ENCODE data around the gene ARHGAP15.
A peak's percentile ranks its signal among the peaks of the same experiment; 100 is the strongest.

The ARHGAP15 gene

GRCh38 chr2:143152637-143153036, 23.4 kb downstream of the ARHGAP15 start:
- H3K36me3 ChIP-seq (ENCODE audit: control insufficient read depth, low read length), result peaks cover 29% of the 10 kb centered on the region
- peak overlapping the region; percentile 63 for H3K4me3 ChIP-seq (ENCODE audit: low read length)
- TF ChIP-seq EZH2phosphoT487 (IDR thresholded peaks at IDR 0.05; ENCODE audit: borderline replicate concordance, low read length) (no peak), CTCF (IDR thresholded peaks at IDR 0.05; ENCODE audit: low read depth, low read length, poor library complexity, severe bottlenecking) (no peak)
- H3K27me3 ChIP-seq (ENCODE audit: control insufficient read depth, low read length), result no peaks in the 10 kb centered on the region
- peak overlapping the region; percentile 71 for H3K27ac ChIP-seq (ENCODE audit: low read depth, low read length)
- peaks cover 24% of the 10 kb centered on the region for H3F3A ChIP-seq (ENCODE audit: control insufficient read depth, insufficient read depth)
- no peaks in the 10 kb centered on the region for H3K9me2 ChIP-seq (replicated peaks; ENCODE audit: control insufficient read depth, low read length)
- H3K4me2 ChIP-seq (ENCODE audit: low read length), result peak overlapping the region; percentile 76
- H4K20me1 ChIP-seq (ENCODE audit: control insufficient read depth, insufficient read depth, low read depth, low read length), result no peaks in the 10 kb centered on the region
- peaks cover 99% of the 10 kb centered on the region for H3K4me1 ChIP-seq (ENCODE audit: control insufficient read depth, low read length)
- H3K79me2 ChIP-seq (ENCODE audit: control insufficient read depth, low read length), result peaks cover 82% of the 10 kb centered on the region
- no peaks in the 10 kb centered on the region for H3K9me3 ChIP-seq (ENCODE audit: control insufficient read depth, insufficient read depth, low read length)

GRCh38 chr2:143155661-143156060, 26.4 kb downstream of the ARHGAP15 start:
- H3K9me2 ChIP-seq (replicated peaks; ENCODE audit: control insufficient read depth, low read length), result no peaks in the 10 kb centered on the region
- no peak for TF ChIP-seq CTCF (IDR thresholded peaks at IDR 0.05; ENCODE audit: low read depth, low read length, poor library complexity, severe bottlenecking)
- TF ChIP-seq EZH2phosphoT487 (IDR thresholded peaks at IDR 0.05; ENCODE audit: borderline replicate concordance, low read length), result no peak
- H3K4me2 ChIP-seq (ENCODE audit: low read length), result peak overlapping the region; percentile 63
- H4K20me1 ChIP-seq (ENCODE audit: control insufficient read depth, insufficient read depth, low read depth, low read length), result no peaks in the 10 kb centered on the region
- peaks cover 22% of the 10 kb centered on the region for H3F3A ChIP-seq (ENCODE audit: control insufficient read depth, insufficient read depth)
- H3K79me2 ChIP-seq (ENCODE audit: control insufficient read depth, low read length), result peaks cover 79% of the 10 kb centered on the region
- peak overlapping the region; percentile 35 for H3K4me3 ChIP-seq (ENCODE audit: low read length)
- no peaks in the 10 kb centered on the region for H3K9me3 ChIP-seq (ENCODE audit: control insufficient read depth, insufficient read depth, low read length)
- peaks cover 29% of the 10 kb centered on the region for H3K36me3 ChIP-seq (ENCODE audit: control insufficient read depth, low read length)
- H3K27me3 ChIP-seq (ENCODE audit: control insufficient read depth, low read length), result no peaks in the 10 kb centered on the region
- peaks cover 92% of the 10 kb centered on the region for H3K4me1 ChIP-seq (ENCODE audit: control insufficient read depth, low read length)
- peak overlapping the region; percentile 23 for H3K27ac ChIP-seq (ENCODE audit: low read depth, low read length)

DNA sequence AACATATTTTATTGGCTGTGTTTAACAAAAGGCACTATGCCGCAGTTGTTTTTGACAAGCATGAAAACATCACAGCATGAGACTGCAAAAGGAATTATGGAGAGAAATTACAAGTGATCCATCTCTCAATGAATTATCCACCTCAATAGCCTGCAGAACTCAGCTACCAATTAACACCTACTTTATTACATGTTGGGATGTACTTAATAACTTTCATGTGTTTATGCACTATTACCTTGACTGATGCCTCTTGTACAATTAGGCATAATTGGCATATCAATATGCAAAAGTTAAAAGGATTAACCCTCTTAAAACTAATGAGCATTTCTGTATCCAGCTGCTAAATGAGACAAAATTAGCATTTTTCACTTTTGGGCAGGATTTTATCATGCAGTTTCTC, 27.8 kb downstream of the ARHGAP15 start:
- H3K4me2 ChIP-seq (ENCODE audit: low read length), result peak overlapping the region; percentile 63
- H4K20me1 ChIP-seq (ENCODE audit: control insufficient read depth, insufficient read depth, low read depth, low read length), result no peaks in the 10 kb centered on the region
- peaks cover 66% of the 10 kb centered on the region for H3K79me2 ChIP-seq (ENCODE audit: control insufficient read depth, low read length)
- H3K27me3 ChIP-seq (ENCODE audit: control insufficient read depth, low read length), result no peaks in the 10 kb centered on the region
- no peaks in the 10 kb centered on the region for H3K9me2 ChIP-seq (replicated peaks; ENCODE audit: control insufficient read depth, low read length)
- peaks cover 30% of the 10 kb centered on the region for H3K36me3 ChIP-seq (ENCODE audit: control insufficient read depth, low read length)
- H3K9me3 ChIP-seq (ENCODE audit: control insufficient read depth, insufficient read depth, low read length), result no peaks in the 10 kb centered on the region
- no peak overlapping the region for H3K27ac ChIP-seq (ENCODE audit: low read depth, low read length)
- peaks cover 90% of the 10 kb centered on the region for H3K4me1 ChIP-seq (ENCODE audit: control insufficient read depth, low read length)
- no peak overlapping the region for H3K4me3 ChIP-seq (ENCODE audit: low read length)
- H3F3A ChIP-seq (ENCODE audit: control insufficient read depth, insufficient read depth), result peaks cover 15% of the 10 kb centered on the region
- TF ChIP-seq EZH2phosphoT487 (IDR thresholded peaks at IDR 0.05; ENCODE audit: borderline replicate concordance, low read length) (no peak), CTCF (IDR thresholded peaks at IDR 0.05; ENCODE audit: low read depth, low read length, poor library complexity, severe bottlenecking) (no peak)
